ENCODE data around the gene DAPK1.

GRCh38 chr9:87606841-87607521, 109.3 kb downstream of the DAPK1 start:
- TF ChIP-seq CTCF (conservative IDR thresholded peaks at IDR 0.05 in 1 of 2, IDR thresholded peaks at IDR 0.05 in 1 of 2; ENCODE audit: extremely low read depth in 1 of 2, insufficient read depth in 1 of 2, low read depth in 1 of 2, low read length in 2 of 2), result no peak
- TF ChIP-seq EZH2 (IDR thresholded peaks at IDR 0.05; ENCODE audit: borderline replicate concordance, low read length), result no peak
